ENCODE results near the gene USF1.
A peak's percentile ranks its signal among the peaks of the same experiment; 100 is the strongest.
"Not testable (repeated sequence)": the region's sequence is repeated elsewhere in the genome, so short reads cannot be mapped to it uniquely, and the experiment has no call there.

USF1 gene

GRCh38 chr1:161047436-161048420, 2.0 kb upstream of the USF1 start:
- DNase-seq: no peak

- DNase-seq: no peak
Observed at GRCh38 chr1:161046605-161047228, 940 bp upstream of the USF1 start.

- peak; percentile 36 for DNase-seq
Observed at GRCh38 chr1:161044908-161045735, 655 bp downstream of the USF1 start.

GRCh38 chr1:161044535-161044907, 1.3 kb downstream of the USF1 start:
- DNase-seq: no peak

- no peak for DNase-seq
Observed at GRCh38 chr1:161039546-161039945, 6.2 kb downstream of the USF1 start.

GRCh38 chr1:161039154-161039545, 6.6 kb downstream of the USF1 start:
- DNase-seq: no peak

- peak; percentile 83 for DNase-seq
Observed at GRCh38 chr1:161038523-161039153, 7.1 kb downstream of the USF1 start, which contains the start of gene TSTD1. Gene TSTD1, minus strand, starts transcription at chr1:161038964. Its CDS starts 75 bp downstream, at chr1:161038889.

- DNase-seq: no peak
Observed at GRCh38 chr1:161037661-161038522, 7.9 kb downstream of the USF1 start.

GRCh38 chr1:161033751-161034150, 12.0 kb downstream of the USF1 start:
- no peak for DNase-seq

GRCh38 chr1:161032409-161032808, 13.4 kb downstream of the USF1 start:
- no peak for DNase-seq

- no peak for DNase-seq
Observed at GRCh38 chr1:161031874-161032273, 13.9 kb downstream of the USF1 start.

GRCh38 chr1:161029466-161029865, 16.3 kb downstream of the USF1 start:
- not testable (repeated sequence) for DNase-seq

GRCh38 chr1:161026954-161027353, 18.8 kb downstream of the USF1 start:
- not testable (repeated sequence) for DNase-seq

GRCh38 chr1:161022432-161022831, 23.3 kb downstream of the USF1 start:
- not testable (repeated sequence) for DNase-seq

GRCh38 chr1:161021970-161022353, 23.8 kb downstream of the USF1 start:
- no peak for DNase-seq

- peak; percentile 84 for DNase-seq
Observed at GRCh38 chr1:161021165-161021969, 24.4 kb downstream of the USF1 start.

- no peak for DNase-seq
Observed at GRCh38 chr1:161020509-161021164, 25.1 kb downstream of the USF1 start, which contains the start of gene F11R. Gene F11R, minus strand, starts transcription at chr1:161021152. Its CDS starts 79 bp downstream, at chr1:161021073.

- no peak for DNase-seq
Observed at GRCh38 chr1:161019751-161020495, 25.9 kb downstream of the USF1 start.

- not testable (repeated sequence) for DNase-seq
Observed at GRCh38 chr1:161019111-161019660, 26.6 kb downstream of the USF1 start.

All from activated gamma-delta T cell (primary cell).